ENCODE results near the gene CRIP2. TPM values are rescaled to one million over a fixed set of nuclear protein-coding genes. Genes with fewer than 3 reads are reported as not detected.
A peak's percentile ranks its signal among the peaks of the same experiment; 100 is the strongest.

CRIP2 gene
- total RNA-seq, 4 donors from 2014 or later: 101 to 160 (median 136) TPM

GRCh38 chr14:105446971-105447370 lies 27.6 kb upstream of the CRIP2 start:
- DNase-seq: no peak
- H3K4me1 ChIP-seq: peaks cover 3 to 9% of the 10 kb centered on the region in 2 donors
- H3K27me3 ChIP-seq: no peaks in the 10 kb centered on the region
- intact Hi-C loops (cut with DNase I): loop anchor here (5.0 kb wide), 1 partner anchor 45 kb away; the partner anchor contains the start of gene TEDC1
- TF ChIP-seq POLR2A (IDR thresholded peaks at IDR 0.05) (no peak), CTCF (IDR thresholded peaks at IDR 0.05) (no peak)
- H3K27ac ChIP-seq: no peak overlapping the region
- peaks cover 13% of the 10 kb centered on the region in 2 donors for H3K36me3 ChIP-seq
- WGBS, 2 donors: 69 to 88% methylated on average over 5 to 7 of the region's 14 CpGs
- H3K4me3 ChIP-seq (replicated peaks in 1 of 3): no peak overlapping the region
- no peaks in the 10 kb centered on the region for H3K9me3 ChIP-seq

- H3K36me3 ChIP-seq: peaks cover 13 to 20% of the 10 kb centered on the region in 2 donors
- DNase-seq: no peak
- 86 to 92% methylated on average over 8 to 20 of the region's 31 CpGs for WGBS, 2 donors
These were observed 26.7 kb upstream of the CRIP2 start for GRCh38 chr14:105447651-105448640.

GRCh38 chr14:105448706-105449111 lies 25.9 kb upstream of the CRIP2 start:
- Histone ChIP-seq H3K4me3 (replicated peaks in 1 of 3) (no peak overlapping the region), H3K36me3 (peaks cover 13 to 24% of the 10 kb centered on the region in 2 donors), H3K4me1 (peaks cover 3 to 9% of the 10 kb centered on the region in 2 donors), H3K27me3 (no peaks in the 10 kb centered on the region), H3K9me3 (no peaks in the 10 kb centered on the region), H3K27ac (no peak overlapping the region)
- intact Hi-C loops (cut with DNase I): loop anchor here (5.0 kb wide), 1 partner anchor 44 kb away; the partner anchor contains the start of gene TEDC1
- TF ChIP-seq CTCF (IDR thresholded peaks at IDR 0.05) (peak; percentile 75 to 97 (median 91)), POLR2A (IDR thresholded peaks at IDR 0.05) (no peak)
- DNase-seq: peak; percentile 68 to 75
- WGBS, 2 donors: 7 to 36% methylated on average over 6 to 7 of the region's 16 CpGs

More at GRCh38 chr14:105447651-105448640, 26.7 kb upstream of the CRIP2 start:
- intact Hi-C loops (cut with DNase I): loop anchor here (5.0 kb wide), 1 partner anchor 44 kb away; the partner anchor contains the start of gene TEDC1
- Histone ChIP-seq H3K4me1 (peaks cover 3 to 9% of the 10 kb centered on the region in 2 donors), H3K27ac (no peak overlapping the region), H3K27me3 (no peaks in the 10 kb centered on the region), H3K4me3 (replicated peaks in 1 of 3) (no peak overlapping the region), H3K9me3 (no peaks in the 10 kb centered on the region)
- TF ChIP-seq POLR2A (IDR thresholded peaks at IDR 0.05): no peak
- TF ChIP-seq CTCF (IDR thresholded peaks at IDR 0.05): no peak

GRCh38 chr14:105449276-105450122 lies 25.1 kb upstream of the CRIP2 start:
- H3K36me3 ChIP-seq: peaks cover 19 to 29% of the 10 kb centered on the region in 2 donors
- no peak for TF ChIP-seq POLR2A (IDR thresholded peaks at IDR 0.05)
- no peak for TF ChIP-seq CTCF (IDR thresholded peaks at IDR 0.05)
- 82 to 93% methylated on average over 10 to 41 of the region's 47 CpGs for WGBS, 2 donors

More at GRCh38 chr14:105449276-105450122, 25.1 kb upstream of the CRIP2 start:
- Histone ChIP-seq H3K27me3 (no peaks in the 10 kb centered on the region), H3K4me1 (peaks cover 3 to 9% of the 10 kb centered on the region in 2 donors), H3K9me3 (no peaks in the 10 kb centered on the region), H3K4me3 (replicated peaks in 1 of 3) (no peak overlapping the region), H3K27ac (no peak overlapping the region)
- intact Hi-C loops (cut with DNase I): loop anchor here (5.0 kb wide), 1 partner anchor 43 kb away; the partner anchor contains the start of gene TEDC1
- no peak for DNase-seq
